Measurements from ENCODE around the gene RASA2. TPM values are rescaled to one million over a fixed set of nuclear protein-coding genes. Genes with fewer than 3 reads are reported as not detected.

RASA2 gene
- total RNA-seq, 3 donors from 2014 or later: 15.2 to 43.2 (median 22.0) TPM

- no peak overlapping the region for H3K27ac ChIP-seq
- H3K27me3 ChIP-seq: no peaks in the 10 kb centered on the region
- H3K36me3 ChIP-seq: no peaks in the 10 kb centered on the region
- no peak overlapping the region for H3K4me3 ChIP-seq
- no peak for TF ChIP-seq POLR2A (IDR thresholded peaks at IDR 0.05)
- no peak for TF ChIP-seq POLR2AphosphoS5 (IDR thresholded peaks at IDR 0.05)
- TF ChIP-seq CTCF (IDR thresholded peaks at IDR 0.05): peak in 1 of 3 donors; percentile 17
- intact Hi-C loops (cut with DNase I; ENCODE audit: low total_unique reads): no loop called here
- DNase-seq (ENCODE audit: low spot score in 2 of 2): no peak
- peaks cover 0 to 16% of the 10 kb centered on the region in 2 donors for H3K9me3 ChIP-seq
- no peaks in the 10 kb centered on the region for H3K4me1 ChIP-seq
These were observed 56.2 kb downstream of the RASA2 start for GRCh38 chr3:141542989-141543388.

- no peaks in the 10 kb centered on the region for H3K27me3 ChIP-seq
- H3K9me3 ChIP-seq: peaks cover 0 to 16% of the 10 kb centered on the region in 2 donors
- intact Hi-C loops (cut with DNase I; ENCODE audit: low total_unique reads): no loop called here
- TF ChIP-seq POLR2AphosphoS5 (IDR thresholded peaks at IDR 0.05) (no peak), POLR2A (IDR thresholded peaks at IDR 0.05) (no peak), CTCF (IDR thresholded peaks at IDR 0.05) (no peak)
- no peak overlapping the region for H3K27ac ChIP-seq
- H3K4me1 ChIP-seq: no peaks in the 10 kb centered on the region
- no peak overlapping the region for H3K4me3 ChIP-seq
- no peak for DNase-seq (ENCODE audit: low spot score in 2 of 2)
- no peaks in the 10 kb centered on the region for H3K36me3 ChIP-seq
These were observed 57.9 kb downstream of the RASA2 start for GRCh38 chr3:141544697-141545096.

- peaks cover 5% of the 10 kb centered on the region for H3K36me3 ChIP-seq
- no peaks in the 10 kb centered on the region for H3K4me1 ChIP-seq
- intact Hi-C loops (cut with DNase I; ENCODE audit: low total_unique reads): no loop called here
These were observed 59.3 kb downstream of the RASA2 start for GRCh38 chr3:141546081-141546480.

GRCh38 chr3:141546586-141546985 is 59.8 kb downstream of the RASA2 start:
- H3K27me3 ChIP-seq: no peaks in the 10 kb centered on the region
- DNase-seq (ENCODE audit: low spot score in 2 of 2): no peak
- no peaks in the 10 kb centered on the region for H3K4me1 ChIP-seq
- peaks cover 5% of the 10 kb centered on the region for H3K36me3 ChIP-seq
- no peak overlapping the region for H3K27ac ChIP-seq
- intact Hi-C loops (cut with DNase I; ENCODE audit: low total_unique reads): no loop called here
- no peak overlapping the region for H3K4me3 ChIP-seq
- peaks cover 0 to 16% of the 10 kb centered on the region in 2 donors for H3K9me3 ChIP-seq
- TF ChIP-seq POLR2A (IDR thresholded peaks at IDR 0.05): no peak
- no peak for TF ChIP-seq CTCF (IDR thresholded peaks at IDR 0.05)
- no peak for TF ChIP-seq POLR2AphosphoS5 (IDR thresholded peaks at IDR 0.05)

More at GRCh38 chr3:141546081-141546480, 59.3 kb downstream of the RASA2 start:
- H3K4me3 ChIP-seq: no peak overlapping the region
- peaks cover 0 to 16% of the 10 kb centered on the region in 2 donors for H3K9me3 ChIP-seq
- TF ChIP-seq POLR2A (IDR thresholded peaks at IDR 0.05) (no peak), POLR2AphosphoS5 (IDR thresholded peaks at IDR 0.05) (no peak), CTCF (IDR thresholded peaks at IDR 0.05) (no peak)
- DNase-seq (ENCODE audit: low spot score in 2 of 2): no peak
- no peak overlapping the region for H3K27ac ChIP-seq
- no peaks in the 10 kb centered on the region for H3K27me3 ChIP-seq

- Histone ChIP-seq H3K36me3 (peaks cover 9% of the 10 kb centered on the region), H3K27me3 (no peaks in the 10 kb centered on the region), H3K4me1 (no peaks in the 10 kb centered on the region), H3K4me3 (no peak overlapping the region), H3K9me3 (peaks cover 0 to 16% of the 10 kb centered on the region in 2 donors), H3K27ac (no peak overlapping the region)
- no peak for DNase-seq (ENCODE audit: low spot score in 2 of 2)
- TF ChIP-seq POLR2A (IDR thresholded peaks at IDR 0.05) (no peak), CTCF (IDR thresholded peaks at IDR 0.05) (no peak), POLR2AphosphoS5 (IDR thresholded peaks at IDR 0.05) (no peak)
- intact Hi-C loops (cut with DNase I; ENCODE audit: low total_unique reads): no loop called here
These were observed 61.0 kb downstream of the RASA2 start for GRCh38 chr3:141547791-141548190.

Measured in breast epithelium (tissue), 4 donors.